Measurements from ENCODE around the gene ALKBH5.

DNA sequence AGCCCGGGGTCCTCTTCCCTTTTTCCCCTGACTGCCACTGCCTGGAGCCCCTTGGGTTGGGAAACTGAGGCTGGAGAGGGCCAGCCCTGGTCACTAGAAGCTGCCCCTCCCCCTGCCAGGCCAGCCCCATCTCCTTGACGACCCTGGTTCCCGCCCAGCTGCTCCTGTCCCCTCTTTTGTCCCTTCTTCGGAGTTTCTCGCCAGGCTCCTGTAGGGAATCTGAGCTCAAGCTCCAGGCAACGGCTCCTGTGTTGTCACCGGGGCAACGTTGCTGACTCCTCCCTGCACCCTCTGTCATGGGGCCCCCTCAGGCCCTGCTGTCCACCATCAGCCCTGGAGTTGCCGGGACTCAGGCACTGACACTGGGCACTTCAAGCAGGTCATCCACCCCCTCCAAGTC, 47.5 kb downstream of the ALKBH5 start:
- TF ChIP-seq EZH2 (IDR thresholded peaks at IDR 0.05; ENCODE audit: insufficient read depth, poor library complexity, severe bottlenecking): no peak
- TF ChIP-seq EZH2phosphoT487 (IDR thresholded peaks at IDR 0.05; ENCODE audit: insufficient read depth, low read depth): no peak

Data from GM23248 (cell line).